IPS-18a (cell line): ENCODE data around the gene COMMD8.

ENCODE experiments used
- H3K27ac ChIP-seq: one replicate; pipeline ENCODE4 v1.5.1; 2013; ENCODE audit warnings: low read length
- H3K27me3 ChIP-seq: one replicate; pipeline ENCODE4 v1.6.1; 2013; ENCODE audit warnings: mild to moderate bottlenecking, low read length; ENCODE audit not compliant: control insufficient read depth, insufficient read depth
- H3K36me3 ChIP-seq: one replicate; pipeline ENCODE4 v1.6.1; 2013; ENCODE audit warnings: low read depth, low read length; ENCODE audit not compliant: control insufficient read depth
- H3K4me1 ChIP-seq: one replicate; pipeline ENCODE4 v1.6.1; 2013; ENCODE audit warnings: low read depth, low read length; ENCODE audit not compliant: control insufficient read depth
- H3K4me3 ChIP-seq: one replicate; pipeline ENCODE4 v1.5.1; 2013; ENCODE audit warnings: low read length
- H3K9ac ChIP-seq: one replicate; pipeline ENCODE4 v1.6.1; 2013; ENCODE audit warnings: mild to moderate bottlenecking, low read length, moderate library complexity
- H3K9me3 ChIP-seq: one replicate; pipeline ENCODE4 v1.6.1; 2013; ENCODE audit warnings: low read depth, low read length; ENCODE audit not compliant: control insufficient read depth

The COMMD8 gene

GRCh38 chr4:47471064-47471463 is 7.6 kb upstream of the COMMD8 start:
- Histone ChIP-seq H3K27me3 (no peaks in the 10 kb centered on the region), H3K9ac (no peak overlapping the region), H3K27ac (no peak overlapping the region), H3K9me3 (no peaks in the 10 kb centered on the region), H3K4me1 (peaks cover 6% of the 10 kb centered on the region), H3K36me3 (no peaks in the 10 kb centered on the region), H3K4me3 (no peak overlapping the region)

GRCh38 chr4:47469951-47470350 is 6.4 kb upstream of the COMMD8 start:
- H3K4me1 ChIP-seq = peaks cover 6% of the 10 kb centered on the region

DNA sequence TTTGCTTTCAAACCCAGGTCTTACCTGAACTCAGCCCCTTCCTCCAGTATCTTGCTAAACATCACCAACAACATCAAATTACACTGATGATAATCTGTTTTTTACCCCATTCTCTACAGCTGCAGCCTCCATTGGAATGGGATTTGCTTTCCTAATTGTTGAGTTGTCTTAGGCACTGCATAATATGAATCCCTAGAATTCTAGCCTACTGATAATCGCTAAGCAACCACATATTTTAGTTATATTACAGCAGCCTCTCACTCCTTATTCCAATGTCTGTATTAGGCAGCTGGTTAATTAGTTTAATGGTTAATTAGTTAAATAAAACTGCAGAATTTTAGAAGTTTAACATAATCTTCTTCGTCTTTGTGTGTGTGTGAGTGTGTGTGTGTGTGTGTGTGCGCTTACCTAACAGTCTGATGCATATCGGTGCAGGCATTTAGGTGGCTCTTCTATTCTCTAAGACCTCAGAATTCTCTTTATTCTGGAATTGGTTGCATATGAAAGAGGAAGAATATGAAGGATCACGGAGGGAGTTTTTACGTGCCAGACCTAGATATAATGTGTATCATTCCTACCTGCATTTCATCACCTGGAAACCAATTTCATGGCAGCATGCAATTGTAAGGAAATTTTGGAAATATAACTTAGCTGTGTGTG is 5.3 kb upstream of the COMMD8 start:
- H3K9me3 ChIP-seq = no peaks in the 10 kb centered on the region
- peaks cover 6% of the 10 kb centered on the region for H3K4me1 ChIP-seq
- H3K4me3 ChIP-seq = no peak overlapping the region
- H3K27ac ChIP-seq = no peak overlapping the region
- no peaks in the 10 kb centered on the region for H3K27me3 ChIP-seq
- H3K9ac ChIP-seq = no peak overlapping the region
- H3K36me3 ChIP-seq = no peaks in the 10 kb centered on the region

More at GRCh38 chr4:47469951-47470350, 6.4 kb upstream of the COMMD8 start:
- Histone ChIP-seq H3K4me3 (no peak overlapping the region), H3K9ac (no peak overlapping the region), H3K9me3 (no peaks in the 10 kb centered on the region), H3K27ac (no peak overlapping the region), H3K27me3 (no peaks in the 10 kb centered on the region), H3K36me3 (no peaks in the 10 kb centered on the region)

DNA sequence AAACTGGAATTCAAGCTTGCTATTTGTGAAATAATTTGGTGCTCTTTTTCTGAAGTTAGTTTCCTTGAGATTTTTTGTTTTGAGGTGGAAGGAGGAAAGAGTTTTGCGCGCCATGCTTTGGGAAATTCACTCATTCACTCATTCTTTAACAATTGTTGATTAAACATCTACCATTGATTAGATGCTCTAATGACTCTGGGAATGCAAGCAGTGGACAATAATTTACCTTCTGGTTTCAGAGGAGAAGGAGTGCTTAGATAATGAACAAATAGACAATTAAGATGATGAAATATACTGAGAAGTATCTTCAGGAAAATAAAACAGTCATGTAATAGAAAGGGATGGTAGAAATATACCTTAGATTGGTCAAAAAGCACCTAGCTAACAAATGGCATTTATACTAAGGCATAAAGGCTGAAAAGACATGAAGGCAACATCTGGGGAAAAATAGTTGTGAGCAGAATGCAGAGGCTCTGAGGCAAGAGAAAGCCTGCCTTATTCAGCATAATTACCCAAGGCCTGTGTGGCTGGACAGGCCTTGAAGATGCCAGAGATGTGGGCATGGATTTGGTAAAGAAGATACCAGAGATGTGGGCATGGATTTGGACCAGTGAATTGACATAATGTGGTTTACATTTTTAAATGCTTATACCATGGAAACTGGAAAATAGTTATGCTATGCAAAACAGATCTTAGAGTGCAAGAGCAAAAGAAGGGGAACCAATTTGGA is 2.7 kb upstream of the COMMD8 start:
- no peaks in the 10 kb centered on the region for H3K9me3 ChIP-seq
- H3K4me1 ChIP-seq = peaks cover 4% of the 10 kb centered on the region
- H3K27me3 ChIP-seq = peaks cover 4% of the 10 kb centered on the region
- no peaks in the 10 kb centered on the region for H3K36me3 ChIP-seq
- no peak overlapping the region for H3K27ac ChIP-seq
- H3K4me3 ChIP-seq = no peak overlapping the region
- H3K9ac ChIP-seq = no peak overlapping the region

- no peak overlapping the region for H3K4me3 ChIP-seq
- peaks cover 4% of the 10 kb centered on the region for H3K4me1 ChIP-seq
- H3K27me3 ChIP-seq = peaks cover 4% of the 10 kb centered on the region
- no peaks in the 10 kb centered on the region for H3K9me3 ChIP-seq
- H3K27ac ChIP-seq = no peak overlapping the region
- H3K9ac ChIP-seq = no peak overlapping the region
- no peaks in the 10 kb centered on the region for H3K36me3 ChIP-seq
Measured at GRCh38 chr4:47465004-47465403, 1.5 kb upstream of the COMMD8 start.

DNA sequence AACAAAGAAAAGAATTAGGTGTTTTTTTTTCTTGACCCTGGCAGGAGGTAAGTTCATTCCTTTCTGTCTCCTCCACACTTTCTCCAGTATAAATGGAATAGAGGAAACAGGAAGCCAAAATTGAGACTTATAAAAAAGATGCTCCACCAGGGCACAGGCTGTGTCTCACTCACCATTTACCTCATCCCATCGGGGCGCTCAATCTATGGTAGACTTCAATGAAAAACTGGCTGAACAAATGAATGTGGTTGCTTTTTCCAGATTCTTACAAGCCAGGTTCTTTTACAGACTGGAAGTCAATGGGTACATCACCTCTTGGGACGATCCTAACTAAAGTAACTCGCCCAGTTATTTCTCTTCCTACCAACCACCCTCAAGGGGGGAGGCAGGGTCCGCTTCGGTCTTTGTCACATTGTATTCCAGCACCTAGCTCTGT is 685 bp downstream of the COMMD8 start:
- Histone ChIP-seq H3K9ac (peak overlapping the region; percentile 60), H3K36me3 (no peaks in the 10 kb centered on the region), H3K4me1 (peaks cover 4% of the 10 kb centered on the region), H3K9me3 (no peaks in the 10 kb centered on the region), H3K27ac (no peak overlapping the region), H3K4me3 (peak overlapping the region; percentile 92), H3K27me3 (peaks cover 4% of the 10 kb centered on the region)

DNA sequence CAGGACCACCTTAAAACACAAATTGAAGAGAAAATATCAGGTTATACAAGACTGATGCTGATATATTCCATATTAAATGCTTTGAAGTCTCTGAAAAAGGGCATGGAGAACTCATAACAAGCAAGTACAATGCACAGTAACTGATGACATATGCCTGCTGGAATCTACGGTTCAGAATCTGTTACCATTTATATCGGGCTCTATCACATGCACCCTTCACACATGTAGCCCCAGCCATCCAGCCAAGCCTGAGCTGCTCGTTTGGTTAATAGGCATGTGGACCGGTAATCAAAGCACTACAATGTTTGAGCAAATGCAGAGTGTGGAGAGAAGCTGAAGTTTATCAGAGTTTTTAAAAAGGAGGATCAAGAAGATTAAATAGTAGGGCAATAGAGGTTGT is 11.8 kb downstream of the COMMD8 start:
- Histone ChIP-seq H3K4me3 (no peak overlapping the region), H3K27me3 (no peaks in the 10 kb centered on the region), H3K36me3 (no peaks in the 10 kb centered on the region), H3K27ac (no peak overlapping the region), H3K9me3 (no peaks in the 10 kb centered on the region), H3K4me1 (no peaks in the 10 kb centered on the region), H3K9ac (no peak overlapping the region)

GRCh38 chr4:47444031-47444430 is 19.5 kb downstream of the COMMD8 start:
- H3K9ac ChIP-seq = no peak overlapping the region
- H3K27me3 ChIP-seq = no peaks in the 10 kb centered on the region
- no peaks in the 10 kb centered on the region for H3K36me3 ChIP-seq
- H3K4me1 ChIP-seq = peaks cover 4% of the 10 kb centered on the region
- no peaks in the 10 kb centered on the region for H3K9me3 ChIP-seq
- no peak overlapping the region for H3K4me3 ChIP-seq
- H3K27ac ChIP-seq = no peak overlapping the region

DNA sequence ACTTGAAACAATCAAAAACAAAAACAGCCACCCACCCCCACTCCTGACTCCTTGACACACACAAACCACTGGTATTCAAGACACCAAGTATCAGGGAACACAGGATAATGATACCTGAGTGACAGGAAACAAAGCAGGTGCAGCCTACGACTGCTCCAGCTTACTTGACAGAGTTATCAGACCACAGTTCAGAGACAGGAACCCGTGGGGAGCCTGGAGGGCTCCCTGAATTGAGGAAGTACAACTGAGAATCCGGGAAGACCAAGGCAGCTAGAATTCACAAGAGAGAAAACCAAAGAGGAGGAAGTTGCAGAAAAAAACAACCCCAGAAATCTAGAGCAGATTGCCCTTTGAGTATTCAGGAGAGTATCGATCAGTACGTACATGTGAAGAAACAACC is 20.5 kb downstream of the COMMD8 start:
- no peak overlapping the region for H3K27ac ChIP-seq
- peaks cover 4% of the 10 kb centered on the region for H3K4me1 ChIP-seq

GRCh38 chr4:47434931-47435330 is 28.6 kb downstream of the COMMD8 start:
- H3K4me3 ChIP-seq = no peak overlapping the region
- no peaks in the 10 kb centered on the region for H3K4me1 ChIP-seq
- H3K36me3 ChIP-seq = no peaks in the 10 kb centered on the region
- no peaks in the 10 kb centered on the region for H3K9me3 ChIP-seq
- H3K9ac ChIP-seq = no peak overlapping the region
- no peak overlapping the region for H3K27ac ChIP-seq
- no peaks in the 10 kb centered on the region for H3K27me3 ChIP-seq

More for the DNA sequence above, 20.5 kb downstream of the COMMD8 start:
- H3K9me3 ChIP-seq = no peaks in the 10 kb centered on the region
- H3K27me3 ChIP-seq = no peaks in the 10 kb centered on the region
- H3K4me3 ChIP-seq = no peak overlapping the region
- no peak overlapping the region for H3K9ac ChIP-seq
- no peaks in the 10 kb centered on the region for H3K36me3 ChIP-seq

GRCh38 chr4:47432749-47433148 is 30.8 kb downstream of the COMMD8 start:
- H3K36me3 ChIP-seq = no peaks in the 10 kb centered on the region
- H3K9ac ChIP-seq = no peak overlapping the region
- no peaks in the 10 kb centered on the region for H3K27me3 ChIP-seq
- H3K4me3 ChIP-seq = no peak overlapping the region
- no peaks in the 10 kb centered on the region for H3K9me3 ChIP-seq
- no peaks in the 10 kb centered on the region for H3K4me1 ChIP-seq
- no peak overlapping the region for H3K27ac ChIP-seq

- no peak overlapping the region for H3K4me3 ChIP-seq
- H3K36me3 ChIP-seq = no peaks in the 10 kb centered on the region
- no peaks in the 10 kb centered on the region for H3K9me3 ChIP-seq
- no peak overlapping the region for H3K27ac ChIP-seq
- no peaks in the 10 kb centered on the region for H3K27me3 ChIP-seq
- no peaks in the 10 kb centered on the region for H3K4me1 ChIP-seq
- no peak overlapping the region for H3K9ac ChIP-seq
Measured at GRCh38 chr4:47427935-47428334, 35.6 kb downstream of the COMMD8 start.
